Tibial artery (tissue), 4 donors: ENCODE data around the gene ZNF45.

ENCODE experiments used
- DNase-seq, 2 donors: peaks; one replicate each; pipeline ENCODE4 v3.0.0-alpha.2; 2019
- H3K27ac ChIP-seq, 2 donors: fragments of 200-600 bp; sonication (generic) in 1 of 2; 1 replicate in 1 of 2; 2 replicates in 1 of 2; pipeline ENCODE4 v1.5.1; 2018 to 2019; ENCODE audit warnings: mild to moderate bottlenecking in 1 of 2
- H3K27me3 ChIP-seq, 2 donors: fragments of 200-600 bp; sonication (generic) in 1 of 2; one replicate each; pipeline versions ENCODE4 v1.5.1 to v1.6.0; 2016 to 2019
- H3K36me3 ChIP-seq, 3 donors: fragments of 200-600 bp; sonication (generic) in 2 of 3; one replicate each; pipeline ENCODE4 v1.5.1; 2016 to 2019; ENCODE audit warnings: mild to moderate bottlenecking in 2 of 3
- H3K4me1 ChIP-seq, 4 donors: fragments of 200-600 bp; sonication (generic) in 2 of 4; 1 replicate in 3 of 4; 2 replicates in 1 of 4; pipeline ENCODE4 v1.5.1; 2016 to 2019
- H3K4me3 ChIP-seq, 2 donors: fragments of 200-600 bp; sonication (generic) in 1 of 2; 1 replicate in 1 of 2; 2 replicates in 1 of 2; pipeline ENCODE4 v1.5.1; 2018 to 2019; ENCODE audit warnings: mild to moderate bottlenecking in 2 of 2
- H3K9me3 ChIP-seq, 3 donors: fragments of 200-600 bp; sonication (generic) in 1 of 3; one replicate each; pipeline ENCODE4 v1.5.1; 2016 to 2019
- intact Hi-C: fragments of 100-400 bp; cut with DNase I; formaldehyde crosslinking; loops from one replicate; pipeline ENCODE4 v1.15.0; 2023; ENCODE audit warnings: low total_unique reads
- TF ChIP-seq, protein P1 (sequence below), 2 experiments: fragments of 200-600 bp in 1 of 2; fragments of 450-650 bp in 1 of 2; IDR thresholded peaks; one replicate each; pipeline ENCODE4 v1.5.1; 2017 to 2019; ENCODE audit warnings: antibody characterized with exemption in 2 of 2, mild to moderate bottlenecking in 1 of 2, moderate library complexity in 1 of 2

ZNF45 gene

DNA sequence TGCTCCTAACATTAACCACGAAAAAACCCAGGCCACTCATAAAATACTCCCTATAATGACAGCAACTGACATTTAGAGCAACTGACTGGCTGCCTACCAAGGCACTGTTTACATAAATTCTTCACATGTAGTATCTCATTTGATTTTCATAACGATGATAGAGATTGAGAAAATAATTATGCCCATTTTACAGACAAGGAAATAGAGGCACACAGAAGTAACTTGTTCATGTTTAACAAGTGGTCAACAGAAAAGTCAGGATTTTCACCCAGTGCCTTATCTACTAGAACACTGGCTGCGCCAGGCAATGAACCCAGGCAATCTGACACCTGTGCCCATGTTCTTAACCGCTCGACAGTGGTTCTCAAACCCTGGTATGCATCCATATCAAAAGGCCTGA, 6.3 kb downstream of the ZNF45 start:
- H3K9me3 ChIP-seq: peaks cover 0 to 11% (median 0%) of the 10 kb centered on the region in 3 donors
- intact Hi-C loops: no loop called here
- H3K4me3 ChIP-seq: no peak overlapping the region
- no peaks in the 10 kb centered on the region for H3K27me3 ChIP-seq
- H3K36me3 ChIP-seq: peaks cover 92 to 95% (median 94%) of the 10 kb centered on the region in 3 donors
- TF ChIP-seq, protein P1, sequence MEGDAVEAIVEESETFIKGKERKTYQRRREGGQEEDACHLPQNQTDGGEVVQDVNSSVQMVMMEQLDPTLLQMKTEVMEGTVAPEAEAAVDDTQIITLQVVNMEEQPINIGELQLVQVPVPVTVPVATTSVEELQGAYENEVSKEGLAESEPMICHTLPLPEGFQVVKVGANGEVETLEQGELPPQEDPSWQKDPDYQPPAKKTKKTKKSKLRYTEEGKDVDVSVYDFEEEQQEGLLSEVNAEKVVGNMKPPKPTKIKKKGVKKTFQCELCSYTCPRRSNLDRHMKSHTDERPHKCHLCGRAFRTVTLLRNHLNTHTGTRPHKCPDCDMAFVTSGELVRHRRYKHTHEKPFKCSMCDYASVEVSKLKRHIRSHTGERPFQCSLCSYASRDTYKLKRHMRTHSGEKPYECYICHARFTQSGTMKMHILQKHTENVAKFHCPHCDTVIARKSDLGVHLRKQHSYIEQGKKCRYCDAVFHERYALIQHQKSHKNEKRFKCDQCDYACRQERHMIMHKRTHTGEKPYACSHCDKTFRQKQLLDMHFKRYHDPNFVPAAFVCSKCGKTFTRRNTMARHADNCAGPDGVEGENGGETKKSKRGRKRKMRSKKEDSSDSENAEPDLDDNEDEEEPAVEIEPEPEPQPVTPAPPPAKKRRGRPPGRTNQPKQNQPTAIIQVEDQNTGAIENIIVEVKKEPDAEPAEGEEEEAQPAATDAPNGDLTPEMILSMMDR (IDR thresholded peaks at IDR 0.05): no peak
- H3K27ac ChIP-seq: no peak overlapping the region
- peaks cover 0 to 13% (median 8%) of the 10 kb centered on the region in 4 donors for H3K4me1 ChIP-seq
- no peak for DNase-seq

DNA sequence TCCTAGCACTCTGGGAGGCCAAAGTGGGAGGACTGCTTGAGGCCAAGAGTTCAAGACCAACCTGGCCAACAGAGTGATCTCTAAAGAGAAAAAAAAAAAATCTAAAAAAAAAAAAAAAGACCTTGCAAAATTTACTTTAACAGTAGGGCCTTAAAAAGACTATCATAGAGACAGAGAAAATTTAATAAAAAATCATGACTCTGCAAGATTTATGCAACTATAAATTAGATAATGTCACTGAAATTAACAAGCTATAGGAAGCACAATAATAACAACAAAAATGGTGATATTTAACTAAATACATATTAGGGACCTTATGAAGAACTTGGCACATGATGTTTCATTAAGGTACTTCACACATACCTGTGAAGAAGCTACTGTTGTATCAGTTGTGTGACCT, 11.2 kb downstream of the ZNF45 start:
- peaks cover 100% of the 10 kb centered on the region in 3 donors for H3K36me3 ChIP-seq
- H3K9me3 ChIP-seq: peaks cover 0 to 54% (median 20%) of the 10 kb centered on the region in 3 donors
- H3K4me3 ChIP-seq: no peak overlapping the region
- no peaks in the 10 kb centered on the region for H3K27me3 ChIP-seq
- intact Hi-C loops: no loop called here
- TF ChIP-seq, protein P1 (IDR thresholded peaks at IDR 0.05): no peak
- H3K4me1 ChIP-seq: no peaks in the 10 kb centered on the region
- no peak overlapping the region for H3K27ac ChIP-seq
- no peak for DNase-seq

DNA sequence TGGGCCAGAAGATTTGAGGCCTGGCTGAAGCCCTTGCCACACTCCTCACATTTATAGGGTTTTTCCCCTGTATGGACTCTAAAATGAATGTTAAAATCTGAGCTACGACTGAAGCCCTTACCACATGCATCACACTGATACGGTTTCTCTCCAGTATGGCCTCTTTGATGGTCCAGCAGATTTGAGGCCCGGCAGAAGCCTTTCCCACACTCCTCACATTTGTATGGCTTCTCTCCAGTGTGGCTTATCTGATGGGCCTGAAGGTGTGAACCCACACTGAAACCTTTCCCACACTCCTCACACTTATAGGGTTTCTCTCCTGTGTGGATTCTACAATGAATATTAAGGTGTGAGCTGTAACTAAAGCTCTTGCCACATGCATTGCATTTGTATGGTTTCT, 21.0 kb downstream of the ZNF45 start:
- H3K9me3 ChIP-seq: peaks cover 30 to 100% (median 95%) of the 10 kb centered on the region in 3 donors
- peaks cover 70 to 90% (median 89%) of the 10 kb centered on the region in 3 donors for H3K36me3 ChIP-seq
- H3K4me3 ChIP-seq: no peak overlapping the region
- no peaks in the 10 kb centered on the region for H3K4me1 ChIP-seq
- TF ChIP-seq, protein P1 (IDR thresholded peaks at IDR 0.05): no peak
- intact Hi-C loops: no loop called here
- no peaks in the 10 kb centered on the region for H3K27me3 ChIP-seq
- DNase-seq: no peak
- H3K27ac ChIP-seq: no peak overlapping the region

DNA sequence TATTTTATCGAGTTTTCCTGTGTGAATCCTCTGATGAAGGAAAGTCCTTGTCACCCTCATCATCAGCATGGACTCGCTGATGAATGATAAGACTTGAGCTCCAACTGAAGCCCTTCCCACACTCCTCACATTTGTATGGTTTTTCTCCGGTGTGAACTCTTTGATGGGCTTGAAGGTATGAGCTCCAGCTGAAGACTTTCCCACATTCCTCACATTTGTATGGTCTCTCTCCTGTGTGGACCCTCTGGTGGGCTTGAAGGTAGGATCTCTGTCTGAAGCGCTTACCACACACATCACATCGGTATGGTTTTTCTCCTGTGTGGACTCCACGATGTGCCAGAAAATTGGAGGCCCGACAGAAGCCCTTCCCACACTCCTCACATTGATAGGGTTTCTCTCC, 21.7 kb downstream of the ZNF45 start:
- H3K36me3 ChIP-seq: peaks cover 63 to 83% (median 82%) of the 10 kb centered on the region in 3 donors
- DNase-seq: no peak
- H3K4me1 ChIP-seq: no peaks in the 10 kb centered on the region
- peaks cover 30 to 100% (median 95%) of the 10 kb centered on the region in 3 donors for H3K9me3 ChIP-seq
- H3K27me3 ChIP-seq: no peaks in the 10 kb centered on the region
- no peak overlapping the region for H3K27ac ChIP-seq
- intact Hi-C loops: no loop called here
- no peak overlapping the region for H3K4me3 ChIP-seq
- TF ChIP-seq, protein P1 (IDR thresholded peaks at IDR 0.05): no peak

DNA sequence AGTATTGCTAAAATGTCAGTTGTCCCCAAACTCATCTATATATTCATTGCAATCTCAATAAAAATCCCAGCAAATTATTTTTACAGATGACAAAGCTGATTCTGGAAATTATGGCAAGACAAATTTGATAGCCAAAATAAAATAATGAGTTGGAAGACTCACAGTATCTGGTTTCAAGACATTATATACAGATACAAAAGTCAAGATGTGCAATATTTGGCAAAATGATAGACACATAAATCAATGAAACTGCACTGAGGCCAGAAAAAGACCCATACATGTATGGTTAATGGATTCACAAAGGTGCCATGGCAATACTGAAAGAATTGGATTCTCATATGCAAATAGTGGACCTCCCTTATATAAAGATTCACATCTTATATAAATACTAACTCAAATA, 24.2 kb downstream of the ZNF45 start:
- no peak overlapping the region for H3K4me3 ChIP-seq
- DNase-seq: no peak
- intact Hi-C loops: no loop called here
- peaks cover 38 to 77% (median 57%) of the 10 kb centered on the region in 3 donors for H3K36me3 ChIP-seq
- peaks cover 30 to 100% (median 88%) of the 10 kb centered on the region in 3 donors for H3K9me3 ChIP-seq
- H3K27ac ChIP-seq: no peak overlapping the region
- TF ChIP-seq, protein P1 (IDR thresholded peaks at IDR 0.05): no peak
- no peaks in the 10 kb centered on the region for H3K27me3 ChIP-seq
- no peaks in the 10 kb centered on the region for H3K4me1 ChIP-seq

DNA sequence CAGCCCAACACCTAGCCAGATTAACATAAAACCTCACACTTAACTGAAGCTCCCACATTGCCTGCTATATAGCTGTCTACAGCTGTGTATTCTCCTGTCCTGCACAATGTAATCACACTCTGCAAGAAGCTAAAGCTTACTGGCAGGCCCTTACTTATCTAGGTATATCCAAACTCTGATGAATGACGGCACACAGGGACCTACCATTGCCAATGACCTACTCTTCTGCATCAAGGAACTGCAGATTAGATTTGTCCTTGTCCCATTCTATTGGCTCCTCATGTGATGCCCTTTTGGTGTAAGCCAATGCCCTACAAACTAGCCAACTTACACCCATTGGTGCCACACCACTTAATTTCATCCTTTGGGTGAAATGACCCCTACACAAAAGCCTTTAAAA, 26.4 kb downstream of the ZNF45 start:
- intact Hi-C loops: no loop called here
- TF ChIP-seq, protein P1 (IDR thresholded peaks at IDR 0.05): no peak
- DNase-seq: no peak
- Histone ChIP-seq H3K4me3 (no peak overlapping the region), H3K4me1 (no peaks in the 10 kb centered on the region), H3K27ac (no peak overlapping the region), H3K36me3 (peaks cover 16 to 58% (median 35%) of the 10 kb centered on the region in 3 donors), H3K27me3 (no peaks in the 10 kb centered on the region), H3K9me3 (peaks cover 18 to 100% (median 87%) of the 10 kb centered on the region in 3 donors)
